ENCODE data around the gene ZNF410. TPM values are rescaled to one million over a fixed set of nuclear protein-coding genes. Genes with fewer than 3 reads are reported as not detected.

The ZNF410 gene
- total RNA-seq, 1 experiment from 2014 or later = 37.6 TPM

- TF ChIP-seq EGR1 (IDR thresholded peaks at IDR 0.05; ENCODE audit: low read depth) (no peak), RAD21 (IDR thresholded peaks at IDR 0.05; ENCODE audit: low read depth) (no peak), SRF (IDR thresholded peaks at IDR 0.05; ENCODE audit: low read depth) (no peak), ZNF274 (IDR thresholded peaks at IDR 0.05; ENCODE audit: low read depth, low read length) (no peak), POLR2A (IDR thresholded peaks at IDR 0.05; ENCODE audit: borderline replicate concordance, extremely low read depth, insufficient read depth, insufficient read length) (no peak), CBX3 (IDR thresholded peaks at IDR 0.05; ENCODE audit: low read depth) (no peak), ZFX (IDR thresholded peaks at IDR 0.05) (no peak), MAX (IDR thresholded peaks at IDR 0.05) (no peak)
- Histone ChIP-seq H3K27me3 (ENCODE audit: insufficient read depth, low read length) (no peaks in the 10 kb centered on the region), H3K4me1 (ENCODE audit: control insufficient read depth in 1 of 2, insufficient read depth in 2 of 2, low read length in 2 of 2) (no peaks in the 10 kb centered on the region), H3K9me2 (ENCODE audit: insufficient read depth) (no peaks in the 10 kb centered on the region), H3K9me3 (ENCODE audit: control insufficient read depth in 1 of 2, insufficient read depth in 1 of 2, low read depth in 1 of 2, low read length in 2 of 2) (no peaks in the 10 kb centered on the region), H3K4me2 (ENCODE audit: low read length) (no peak overlapping the region), H3K9ac (ENCODE audit: low read length) (no peak overlapping the region), H3K4me3 (replicated peaks in 1 of 2; ENCODE audit: low read depth in 1 of 2, low read length in 2 of 2) (no peak overlapping the region), H4K20me1 (ENCODE audit: insufficient read depth) (no peaks in the 10 kb centered on the region), H3K36me3 (ENCODE audit: control insufficient read depth in 1 of 2, insufficient read depth in 2 of 2, low read length in 2 of 2) (peaks cover 4 to 16% of the 10 kb centered on the region in 2 experiments; a peak in 3 of 4 replicates), H3K79me2 (ENCODE audit: insufficient read depth, low read length) (no peaks in the 10 kb centered on the region), H2AFZ (ENCODE audit: low read depth, low read length, poor library complexity, severe bottlenecking) (no peak overlapping the region), H3K27ac (ENCODE audit: low read depth, low read length) (no peak overlapping the region)
- no peak for DNase-seq (ENCODE audit: low read depth, low spot score)
- RAD21 ChIA-PET (ENCODE audit: low non-redundant PET in 1 of 2, low total read pairs in 2 of 2, uncharacterized antibody in 2 of 2, unreplicated experiment in 2 of 2) = no interaction called here
- no peak for ATAC-seq
- CTCF ChIA-PET = no interaction called here
- intact Hi-C loops (cut with micrococcal nuclease) = no loop called here
- POLR2A ChIA-PET = no interaction called here
- BruUV-seq (replicated peaks) = no TSS peak
These were observed 25.6 kb upstream of the ZNF410 start for GRCh38 chr14:73861073-73861472.

- no peaks in the 10 kb centered on the region for H3K4me1 ChIP-seq (ENCODE audit: control insufficient read depth in 1 of 2, insufficient read depth in 2 of 2, low read length in 2 of 2)
- no peak overlapping the region for H3K27ac ChIP-seq (ENCODE audit: low read depth, low read length)
- RAD21 ChIA-PET (ENCODE audit: low non-redundant PET in 1 of 2, low total read pairs in 2 of 2, uncharacterized antibody in 2 of 2, unreplicated experiment in 2 of 2) = no interaction called here
- H2AFZ ChIP-seq (ENCODE audit: low read depth, low read length, poor library complexity, severe bottlenecking) = no peak overlapping the region
- no TSS peak for BruUV-seq (replicated peaks)
- no peak for DNase-seq (ENCODE audit: low read depth, low spot score)
- no peak overlapping the region for H3K4me3 ChIP-seq (replicated peaks in 1 of 2; ENCODE audit: low read depth in 1 of 2, low read length in 2 of 2)
- H3K36me3 ChIP-seq (ENCODE audit: control insufficient read depth in 1 of 2, insufficient read depth in 2 of 2, low read length in 2 of 2) = peaks cover 4 to 18% of the 10 kb centered on the region in 2 experiments; a peak in 3 of 4 replicates
- intact Hi-C loops (cut with micrococcal nuclease) = no loop called here
- H3K27me3 ChIP-seq (ENCODE audit: insufficient read depth, low read length) = no peaks in the 10 kb centered on the region
- no peak overlapping the region for H3K4me2 ChIP-seq (ENCODE audit: low read length)
- POLR2A ChIA-PET = no interaction called here
- no peak for ATAC-seq
- no peaks in the 10 kb centered on the region for H4K20me1 ChIP-seq (ENCODE audit: insufficient read depth)
- no peaks in the 10 kb centered on the region for H3K9me3 ChIP-seq (ENCODE audit: control insufficient read depth in 1 of 2, insufficient read depth in 1 of 2, low read depth in 1 of 2, low read length in 2 of 2)
- H3K9ac ChIP-seq (ENCODE audit: low read length) = no peak overlapping the region
- no peaks in the 10 kb centered on the region for H3K9me2 ChIP-seq (ENCODE audit: insufficient read depth)
- TF ChIP-seq SP1 (IDR thresholded peaks at IDR 0.05; ENCODE audit: low read depth) (no peak), EZH2 (IDR thresholded peaks at IDR 0.05) (no peak), CEBPB (IDR thresholded peaks at IDR 0.05; ENCODE audit: low read depth) (no peak), ATF3 (IDR thresholded peaks at IDR 0.05) (no peak), POLR2A (IDR thresholded peaks at IDR 0.05; ENCODE audit: borderline replicate concordance, extremely low read depth, insufficient read depth, insufficient read length) (no peak)
- CTCF ChIA-PET = no interaction called here
- no peaks in the 10 kb centered on the region for H3K79me2 ChIP-seq (ENCODE audit: insufficient read depth, low read length)
These were observed 24.2 kb upstream of the ZNF410 start for GRCh38 chr14:73862480-73862879.

Measured in HCT116 (cell line).